GM18909 (cell line): ENCODE data around the gene DUSP10.

ENCODE experiments used
- ATAC-seq: cut with Tn5 transposase; IDR thresholded peaks from one replicate; pipeline ENCODE4 v1.9.1; 2021; ENCODE audit warnings: mild to moderate bottlenecking; ENCODE audit not compliant: unreplicated experiment, poor library complexity

Gene DUSP10

GRCh38 chr1:221698579-221699349, 43.1 kb downstream of the DUSP10 start:
- no peak for ATAC-seq

GRCh38 chr1:221697923-221698425, 43.9 kb downstream of the DUSP10 start:
- no peak for ATAC-seq

- ATAC-seq: no peak
Observed at GRCh38 chr1:221696718-221697461, 45.0 kb downstream of the DUSP10 start.

- no peak for ATAC-seq
Observed at GRCh38 chr1:221696027-221696426, 45.9 kb downstream of the DUSP10 start.

GRCh38 chr1:221695301-221695700, 46.6 kb downstream of the DUSP10 start:
- no peak for ATAC-seq

- ATAC-seq: no peak
Observed at GRCh38 chr1:221694109-221694508, 47.8 kb downstream of the DUSP10 start.

- no peak for ATAC-seq
Observed at GRCh38 chr1:221693087-221693486, 48.8 kb downstream of the DUSP10 start.

GRCh38 chr1:221692643-221693042, 49.2 kb downstream of the DUSP10 start:
- no peak for ATAC-seq

GRCh38 chr1:221691261-221691660, 50.6 kb downstream of the DUSP10 start:
- ATAC-seq: no peak

- ATAC-seq: no peak
Observed at GRCh38 chr1:221690858-221691257, 51.0 kb downstream of the DUSP10 start.

- ATAC-seq: no peak
Observed at GRCh38 chr1:221689138-221689537, 52.8 kb downstream of the DUSP10 start.

GRCh38 chr1:221688488-221688843, 53.4 kb downstream of the DUSP10 start:
- no peak for ATAC-seq

GRCh38 chr1:221687836-221688487, 53.9 kb downstream of the DUSP10 start:
- ATAC-seq: no peak

GRCh38 chr1:221683681-221684080, 58.2 kb downstream of the DUSP10 start:
- ATAC-seq: no peak

- no peak for ATAC-seq
Observed at GRCh38 chr1:221680085-221680484, 61.8 kb downstream of the DUSP10 start.

- no peak for ATAC-seq
Observed at GRCh38 chr1:221678014-221678413, 63.9 kb downstream of the DUSP10 start.

- ATAC-seq: no peak
Observed at GRCh38 chr1:221675880-221676800, 65.7 kb downstream of the DUSP10 start.

GRCh38 chr1:221672965-221673364, 68.9 kb downstream of the DUSP10 start:
- ATAC-seq: no peak

GRCh38 chr1:221672239-221672645, 69.6 kb downstream of the DUSP10 start:
- ATAC-seq: no peak

GRCh38 chr1:221670081-221670480, 71.8 kb downstream of the DUSP10 start:
- ATAC-seq: no peak
